DOHH2 (cell line): ENCODE data around the gene SRXN1.

Experiments used
- H3F3A ChIP-seq: fragments of 200-600 bp; sonication (generic), shearing (Covaris generic); 2 replicates; pipeline ENCODE4 v1.6.0; 2016; ENCODE audit warnings: antibody characterized with exemption, mild to moderate bottlenecking; ENCODE audit not compliant: control insufficient read depth, insufficient read depth
- H3K27ac ChIP-seq: fragments of 200-600 bp; sonication (generic); 2 replicates; pipeline ENCODE4 v1.5.1; 2014; ENCODE audit warnings: low read depth, mild to moderate bottlenecking, low read length, moderate library complexity
- H3K27me3 ChIP-seq: fragments of 200-600 bp; sonication (generic); 2 replicates; pipeline ENCODE4 v1.6.1; 2014; ENCODE audit warnings: mild to moderate bottlenecking, low read length, mixed read lengths; ENCODE audit not compliant: control insufficient read depth
- H3K36me3 ChIP-seq: fragments of 200-600 bp; sonication (generic); 2 replicates; pipeline ENCODE4 v1.6.1; 2014; ENCODE audit warnings: mild to moderate bottlenecking, low read length, moderate library complexity, mixed read lengths; ENCODE audit not compliant: control insufficient read depth
- H3K4me1 ChIP-seq: fragments of 200-600 bp; sonication (generic); 2 replicates; pipeline ENCODE4 v1.6.1; 2014; ENCODE audit warnings: mild to moderate bottlenecking, low read length, mixed read lengths; ENCODE audit not compliant: control insufficient read depth
- H3K4me2 ChIP-seq: fragments of 200-600 bp; sonication (generic); 2 replicates; pipeline ENCODE4 v1.6.0; 2014; ENCODE audit warnings: mild to moderate bottlenecking, low read length, moderate library complexity
- H3K4me3 ChIP-seq: fragments of 200-600 bp; sonication (generic); 2 replicates; pipeline ENCODE4 v1.5.1; 2014; ENCODE audit warnings: mild to moderate bottlenecking, low read length, mixed read lengths
- H3K79me2 ChIP-seq: fragments of 200-600 bp; sonication (generic); 2 replicates; pipeline ENCODE4 v1.6.1; 2014; ENCODE audit warnings: mild to moderate bottlenecking, low read length, mixed read lengths; ENCODE audit not compliant: control insufficient read depth
- H3K9me2 ChIP-seq: fragments of 200-600 bp; sonication (generic); replicated peaks from 2 replicates; pipeline ENCODE4 v1.6.1; 2014; ENCODE audit warnings: mild to moderate bottlenecking, low read length, mixed read lengths; ENCODE audit not compliant: control insufficient read depth
- H3K9me3 ChIP-seq: fragments of 200-600 bp; sonication (generic); 2 replicates; pipeline ENCODE4 v1.6.1; 2014; ENCODE audit warnings: antibody characterized with exemption, low read length, mixed read lengths; ENCODE audit not compliant: control insufficient read depth, insufficient read depth
- H4K20me1 ChIP-seq: fragments of 200-600 bp; sonication (generic); 2 replicates; pipeline ENCODE4 v1.6.0; 2014; ENCODE audit warnings: low read depth, mild to moderate bottlenecking, antibody characterized with exemption, low read length, moderate library complexity; ENCODE audit not compliant: control insufficient read depth, insufficient read depth
- EZH2phosphoT487 ChIP-seq: fragments of 200-600 bp; sonication (generic); IDR thresholded peaks from 2 replicates; pipeline ENCODE4 v1.6.1; 2017; ENCODE audit warnings: borderline replicate concordance, mild to moderate bottlenecking, antibody characterized with exemption, low read length, moderate library complexity, mixed read lengths
- TF ChIP-seq, protein P1 (sequence below): fragments of 200-600 bp; sonication (generic); IDR thresholded peaks from one replicate; pipeline ENCODE4 v1.5.1; 2014; ENCODE audit warnings: antibody characterized with exemption, mild to moderate bottlenecking, low read depth, low read length; ENCODE audit not compliant: poor library complexity, severe bottlenecking

Gene SRXN1

DNA sequence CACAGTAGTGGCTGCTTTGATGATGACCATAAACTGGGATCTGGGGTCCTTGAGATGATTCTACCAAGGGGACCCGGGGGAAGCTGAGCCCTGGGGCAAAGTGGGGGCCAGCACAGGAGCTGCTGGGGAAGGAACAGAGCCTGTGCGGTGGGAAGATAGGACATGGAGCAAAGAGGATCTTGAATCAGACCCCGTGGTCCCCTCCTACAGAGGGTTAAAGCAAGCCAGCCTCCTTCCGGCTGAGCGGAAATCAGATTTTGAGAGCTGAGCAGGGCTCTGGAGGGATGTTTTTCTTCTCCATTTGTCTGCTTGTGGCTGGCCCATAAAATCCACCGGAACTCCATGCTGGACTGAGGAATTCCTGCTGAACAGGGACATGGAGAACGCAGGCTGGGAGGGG lies 32.8 kb downstream of the SRXN1 start:
- H3K4me3 ChIP-seq, result no peak overlapping the region
- no peaks in the 10 kb centered on the region for H3F3A ChIP-seq
- H3K36me3 ChIP-seq, result no peaks in the 10 kb centered on the region
- H3K27ac ChIP-seq, result no peak overlapping the region
- H3K4me2 ChIP-seq, result no peak overlapping the region
- TF ChIP-seq EZH2phosphoT487, result no peak
- TF ChIP-seq, protein P1, sequence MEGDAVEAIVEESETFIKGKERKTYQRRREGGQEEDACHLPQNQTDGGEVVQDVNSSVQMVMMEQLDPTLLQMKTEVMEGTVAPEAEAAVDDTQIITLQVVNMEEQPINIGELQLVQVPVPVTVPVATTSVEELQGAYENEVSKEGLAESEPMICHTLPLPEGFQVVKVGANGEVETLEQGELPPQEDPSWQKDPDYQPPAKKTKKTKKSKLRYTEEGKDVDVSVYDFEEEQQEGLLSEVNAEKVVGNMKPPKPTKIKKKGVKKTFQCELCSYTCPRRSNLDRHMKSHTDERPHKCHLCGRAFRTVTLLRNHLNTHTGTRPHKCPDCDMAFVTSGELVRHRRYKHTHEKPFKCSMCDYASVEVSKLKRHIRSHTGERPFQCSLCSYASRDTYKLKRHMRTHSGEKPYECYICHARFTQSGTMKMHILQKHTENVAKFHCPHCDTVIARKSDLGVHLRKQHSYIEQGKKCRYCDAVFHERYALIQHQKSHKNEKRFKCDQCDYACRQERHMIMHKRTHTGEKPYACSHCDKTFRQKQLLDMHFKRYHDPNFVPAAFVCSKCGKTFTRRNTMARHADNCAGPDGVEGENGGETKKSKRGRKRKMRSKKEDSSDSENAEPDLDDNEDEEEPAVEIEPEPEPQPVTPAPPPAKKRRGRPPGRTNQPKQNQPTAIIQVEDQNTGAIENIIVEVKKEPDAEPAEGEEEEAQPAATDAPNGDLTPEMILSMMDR, result no peak
- H3K4me1 ChIP-seq, result no peaks in the 10 kb centered on the region
- H3K9me3 ChIP-seq, result no peaks in the 10 kb centered on the region
- no peaks in the 10 kb centered on the region for H3K79me2 ChIP-seq
- H4K20me1 ChIP-seq, result no peaks in the 10 kb centered on the region
- no peaks in the 10 kb centered on the region for H3K9me2 ChIP-seq
- peaks cover 30% of the 10 kb centered on the region for H3K27me3 ChIP-seq

DNA sequence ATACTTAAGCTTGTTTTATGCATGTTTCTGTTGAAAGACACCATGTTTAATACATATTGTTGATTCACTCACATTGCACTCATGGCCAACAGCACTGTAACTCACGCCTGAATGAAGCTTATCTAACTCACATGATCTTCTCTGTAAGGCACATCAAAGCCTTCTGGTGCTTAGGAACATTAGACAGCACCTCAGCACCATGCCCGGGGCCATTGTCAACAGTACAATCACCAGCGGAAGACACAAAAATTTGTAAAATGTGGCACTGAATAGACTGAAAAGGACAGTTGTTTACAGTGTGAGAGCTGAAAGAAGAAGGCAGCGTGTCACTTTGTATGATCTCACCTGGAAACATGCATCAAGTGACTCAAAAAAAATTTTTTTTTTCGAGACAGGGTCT lies 34.0 kb downstream of the SRXN1 start:
- no peak overlapping the region for H3K4me3 ChIP-seq
- no peaks in the 10 kb centered on the region for H3K36me3 ChIP-seq
- H3K27me3 ChIP-seq, result peaks cover 37% of the 10 kb centered on the region
- H3K9me3 ChIP-seq, result no peaks in the 10 kb centered on the region
- no peak for TF ChIP-seq EZH2phosphoT487
- TF ChIP-seq, protein P1, result no peak
- no peaks in the 10 kb centered on the region for H4K20me1 ChIP-seq
- H3K9me2 ChIP-seq, result no peaks in the 10 kb centered on the region
- no peak overlapping the region for H3K27ac ChIP-seq
- no peaks in the 10 kb centered on the region for H3F3A ChIP-seq
- no peaks in the 10 kb centered on the region for H3K4me1 ChIP-seq
- H3K79me2 ChIP-seq, result no peaks in the 10 kb centered on the region
- H3K4me2 ChIP-seq, result no peak overlapping the region

GRCh38 chr20:617934-618690 lies 34.9 kb downstream of the SRXN1 start:
- Histone ChIP-seq H3K36me3 (no peaks in the 10 kb centered on the region), H3K4me2 (no peak overlapping the region), H3K4me1 (no peaks in the 10 kb centered on the region), H4K20me1 (no peaks in the 10 kb centered on the region), H3F3A (no peaks in the 10 kb centered on the region), H3K4me3 (no peak overlapping the region), H3K79me2 (no peaks in the 10 kb centered on the region), H3K27ac (no peak overlapping the region), H3K9me2 (no peaks in the 10 kb centered on the region), H3K27me3 (peaks cover 45% of the 10 kb centered on the region), H3K9me3 (no peaks in the 10 kb centered on the region)
- TF ChIP-seq, protein P1, result no peak
- no peak for TF ChIP-seq EZH2phosphoT487
